ENCODE measurements around the gene PARD3B.

PARD3B gene

GRCh38 chr2:204635478-204635877 lies 90.2 kb downstream of the PARD3B start:
- H3K27ac ChIP-seq (ENCODE audit: low read depth, low read length) = no peak overlapping the region
- H3K36me3 ChIP-seq (ENCODE audit: control insufficient read depth, insufficient read depth, low read length) = no peaks in the 10 kb centered on the region
- no peaks in the 10 kb centered on the region for H3K4me1 ChIP-seq (ENCODE audit: control insufficient read depth, insufficient read depth, low read length)
- H3K4me3 ChIP-seq (ENCODE audit: low read depth, low read length) = no peak overlapping the region
- H3K27me3 ChIP-seq (ENCODE audit: control insufficient read depth, insufficient read depth, low read length) = no peaks in the 10 kb centered on the region
- no peak overlapping the region for H3K9ac ChIP-seq (ENCODE audit: low read depth, low read length)
- H3K9me3 ChIP-seq (ENCODE audit: control insufficient read depth, insufficient read depth, low read length) = no peaks in the 10 kb centered on the region

DNA sequence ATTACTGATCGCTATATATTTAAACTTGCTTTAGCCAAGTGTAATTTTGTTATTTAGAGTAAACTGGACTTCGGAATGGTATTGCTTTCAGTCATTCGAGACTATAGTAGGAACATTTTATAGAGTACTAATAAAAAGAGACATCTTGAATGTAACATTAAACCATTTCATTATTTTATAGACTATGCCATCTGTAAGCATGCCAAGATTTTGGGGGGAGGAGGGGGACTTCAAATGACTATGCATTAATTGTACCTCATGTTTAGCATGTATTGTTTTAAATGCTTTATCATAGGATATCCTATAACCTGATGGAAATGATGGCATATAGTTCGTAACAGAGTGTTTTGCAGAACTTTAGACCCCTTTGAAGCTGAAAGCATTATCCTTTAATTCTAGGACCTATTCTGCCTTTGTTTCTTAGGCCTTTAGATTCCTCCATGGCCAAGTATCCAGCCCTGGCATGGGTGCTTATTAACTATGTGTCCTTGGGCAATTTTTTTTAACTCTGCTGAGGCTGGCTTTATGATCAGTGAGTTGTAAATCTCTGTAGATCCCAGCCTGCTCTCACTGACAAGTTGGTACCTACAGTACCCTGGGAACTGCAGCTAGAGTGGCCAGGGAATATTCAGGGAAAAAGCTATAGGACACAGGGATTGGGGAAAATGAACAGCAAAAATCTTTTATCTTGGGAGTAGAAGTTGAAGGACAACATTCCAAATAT lies 93.4 kb downstream of the PARD3B start:
- Histone ChIP-seq H3K27me3 (ENCODE audit: control insufficient read depth, insufficient read depth, low read length) (no peaks in the 10 kb centered on the region), H3K27ac (ENCODE audit: low read depth, low read length) (no peak overlapping the region), H3K4me1 (ENCODE audit: control insufficient read depth, insufficient read depth, low read length) (no peaks in the 10 kb centered on the region)

DNA sequence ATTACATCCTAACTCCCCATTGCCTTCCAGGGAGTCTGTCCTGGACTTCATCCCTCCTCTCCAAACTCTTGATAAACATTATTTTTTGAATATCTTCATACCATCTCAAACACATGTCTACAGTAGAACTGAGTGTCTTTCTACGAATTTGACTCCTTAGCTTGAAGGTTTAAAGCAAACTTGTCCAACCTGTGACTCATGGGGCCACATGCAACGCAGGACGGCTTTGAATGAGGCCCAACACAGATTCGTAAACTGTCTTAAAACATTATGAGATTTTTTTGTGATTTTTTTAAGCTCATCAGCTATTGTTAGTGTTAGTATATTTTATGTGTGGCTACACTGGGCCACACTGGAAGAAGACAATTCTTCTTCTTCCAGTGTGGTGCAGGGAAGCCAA lies 98.1 kb downstream of the PARD3B start:
- H3K27me3 ChIP-seq (ENCODE audit: control insufficient read depth, insufficient read depth, low read length) = no peaks in the 10 kb centered on the region
- H3K4me3 ChIP-seq (ENCODE audit: low read depth, low read length) = no peak overlapping the region
- no peaks in the 10 kb centered on the region for H3K4me1 ChIP-seq (ENCODE audit: control insufficient read depth, insufficient read depth, low read length)
- H3K9ac ChIP-seq (ENCODE audit: low read depth, low read length) = no peak overlapping the region
- no peak overlapping the region for H3K27ac ChIP-seq (ENCODE audit: low read depth, low read length)
- no peaks in the 10 kb centered on the region for H3K36me3 ChIP-seq (ENCODE audit: control insufficient read depth, insufficient read depth, low read length)
- no peaks in the 10 kb centered on the region for H3K9me3 ChIP-seq (ENCODE audit: control insufficient read depth, insufficient read depth, low read length)

More for the DNA sequence above, 93.4 kb downstream of the PARD3B start:
- H3K9ac ChIP-seq (ENCODE audit: low read depth, low read length) = no peak overlapping the region
- H3K36me3 ChIP-seq (ENCODE audit: control insufficient read depth, insufficient read depth, low read length) = no peaks in the 10 kb centered on the region
- H3K4me3 ChIP-seq (ENCODE audit: low read depth, low read length) = no peak overlapping the region
- no peaks in the 10 kb centered on the region for H3K9me3 ChIP-seq (ENCODE audit: control insufficient read depth, insufficient read depth, low read length)

DNA sequence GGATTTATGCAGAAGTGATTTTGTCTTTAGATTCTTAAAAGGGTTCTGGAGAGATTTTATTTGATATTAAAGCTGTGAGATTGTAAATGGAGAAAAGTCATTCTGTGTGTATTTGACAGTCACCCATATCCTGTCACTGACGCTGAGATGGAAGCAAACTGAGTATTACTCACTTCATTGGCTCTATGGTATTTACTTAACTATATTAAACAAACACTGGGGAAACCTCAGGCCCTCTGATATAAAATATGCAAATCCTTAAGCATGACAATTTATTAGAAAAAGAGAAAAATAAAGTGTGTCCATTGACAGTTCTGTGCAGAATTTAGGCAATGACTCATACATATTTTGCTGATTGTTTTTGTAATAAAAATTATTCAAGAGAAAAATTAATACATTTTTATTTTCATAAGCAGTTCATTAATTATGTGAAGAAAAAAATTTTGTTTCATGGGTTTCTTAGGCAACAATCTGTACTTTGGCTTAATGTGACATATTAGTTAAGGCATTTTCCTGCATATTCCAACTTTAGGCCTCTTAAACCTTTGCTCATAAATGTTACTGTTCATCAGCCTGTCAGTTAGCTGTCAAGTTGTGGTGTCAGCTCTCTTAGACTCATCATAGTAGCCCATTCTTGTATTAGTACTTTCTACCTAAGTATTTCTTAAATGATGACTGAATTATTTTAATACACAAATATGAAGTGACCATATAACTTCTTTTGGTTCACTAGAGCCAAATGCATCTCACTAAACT lies 99.9 kb downstream of the PARD3B start:
- H3K9me3 ChIP-seq (ENCODE audit: control insufficient read depth, insufficient read depth, low read length) = no peaks in the 10 kb centered on the region
- H3K27ac ChIP-seq (ENCODE audit: low read depth, low read length) = no peak overlapping the region
- no peak overlapping the region for H3K4me3 ChIP-seq (ENCODE audit: low read depth, low read length)

DNA sequence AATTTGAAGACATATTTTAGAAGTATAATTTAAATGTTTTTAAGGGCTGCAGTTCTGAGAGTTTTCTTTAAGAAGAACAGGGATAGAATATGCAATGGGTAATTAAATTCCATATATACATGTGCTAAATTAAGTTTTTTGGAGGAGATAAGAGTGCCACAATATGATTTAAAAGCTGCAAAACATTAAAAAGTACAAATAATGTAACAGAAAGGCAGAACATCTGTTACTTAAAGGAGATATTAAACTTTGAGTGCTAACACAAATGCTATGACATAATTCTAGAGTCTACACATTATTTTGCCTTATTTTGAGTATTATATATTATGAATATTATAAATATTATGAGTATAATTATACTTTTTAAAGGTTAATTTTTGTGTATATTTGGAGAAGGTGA lies 102.4 kb downstream of the PARD3B start:
- H3K36me3 ChIP-seq (ENCODE audit: control insufficient read depth, insufficient read depth, low read length) = no peaks in the 10 kb centered on the region
- H3K4me3 ChIP-seq (ENCODE audit: low read depth, low read length) = no peak overlapping the region

More for the DNA sequence above, 99.9 kb downstream of the PARD3B start:
- no peaks in the 10 kb centered on the region for H3K36me3 ChIP-seq (ENCODE audit: control insufficient read depth, insufficient read depth, low read length)
- H3K9ac ChIP-seq (ENCODE audit: low read depth, low read length) = no peak overlapping the region
- H3K27me3 ChIP-seq (ENCODE audit: control insufficient read depth, insufficient read depth, low read length) = no peaks in the 10 kb centered on the region
- no peaks in the 10 kb centered on the region for H3K4me1 ChIP-seq (ENCODE audit: control insufficient read depth, insufficient read depth, low read length)

GRCh38 chr2:204650611-204651010 lies 105.3 kb downstream of the PARD3B start:
- Histone ChIP-seq H3K27ac (ENCODE audit: low read depth, low read length) (no peak overlapping the region), H3K9ac (ENCODE audit: low read depth, low read length) (no peak overlapping the region), H3K9me3 (ENCODE audit: control insufficient read depth, insufficient read depth, low read length) (0 out of 2 replicates have a peak, but pooled peaks cover 5% of the 10 kb centered on the region), H3K4me3 (ENCODE audit: low read depth, low read length) (no peak overlapping the region), H3K27me3 (ENCODE audit: control insufficient read depth, insufficient read depth, low read length) (no peaks in the 10 kb centered on the region), H3K4me1 (ENCODE audit: control insufficient read depth, insufficient read depth, low read length) (no peaks in the 10 kb centered on the region), H3K36me3 (ENCODE audit: control insufficient read depth, insufficient read depth, low read length) (no peaks in the 10 kb centered on the region)

More for the DNA sequence above, 102.4 kb downstream of the PARD3B start:
- 0 out of 2 replicates have a peak, but pooled peaks cover 5% of the 10 kb centered on the region for H3K9me3 ChIP-seq (ENCODE audit: control insufficient read depth, insufficient read depth, low read length)
- no peaks in the 10 kb centered on the region for H3K4me1 ChIP-seq (ENCODE audit: control insufficient read depth, insufficient read depth, low read length)
- H3K27ac ChIP-seq (ENCODE audit: low read depth, low read length) = no peak overlapping the region
- no peak overlapping the region for H3K9ac ChIP-seq (ENCODE audit: low read depth, low read length)
- H3K27me3 ChIP-seq (ENCODE audit: control insufficient read depth, insufficient read depth, low read length) = no peaks in the 10 kb centered on the region

GRCh38 chr2:204652063-204652462 lies 106.8 kb downstream of the PARD3B start:
- Histone ChIP-seq H3K9me3 (ENCODE audit: control insufficient read depth, insufficient read depth, low read length) (0 out of 2 replicates have a peak, but pooled peaks cover 5% of the 10 kb centered on the region), H3K27ac (ENCODE audit: low read depth, low read length) (no peak overlapping the region), H3K4me3 (ENCODE audit: low read depth, low read length) (no peak overlapping the region), H3K9ac (ENCODE audit: low read depth, low read length) (no peak overlapping the region), H3K36me3 (ENCODE audit: control insufficient read depth, insufficient read depth, low read length) (no peaks in the 10 kb centered on the region), H3K27me3 (ENCODE audit: control insufficient read depth, insufficient read depth, low read length) (no peaks in the 10 kb centered on the region), H3K4me1 (ENCODE audit: control insufficient read depth, insufficient read depth, low read length) (no peaks in the 10 kb centered on the region)

- Histone ChIP-seq H3K4me1 (ENCODE audit: control insufficient read depth, insufficient read depth, low read length) (no peaks in the 10 kb centered on the region), H3K27ac (ENCODE audit: low read depth, low read length) (no peak overlapping the region), H3K27me3 (ENCODE audit: control insufficient read depth, insufficient read depth, low read length) (no peaks in the 10 kb centered on the region), H3K9ac (ENCODE audit: low read depth, low read length) (no peak overlapping the region), H3K36me3 (ENCODE audit: control insufficient read depth, insufficient read depth, low read length) (no peaks in the 10 kb centered on the region), H3K4me3 (ENCODE audit: low read depth, low read length) (no peak overlapping the region), H3K9me3 (ENCODE audit: control insufficient read depth, insufficient read depth, low read length) (0 out of 2 replicates have a peak, but pooled peaks cover 5% of the 10 kb centered on the region)
Observed at GRCh38 chr2:204654669-204655068, 109.4 kb downstream of the PARD3B start.

- no peaks in the 10 kb centered on the region for H3K4me1 ChIP-seq (ENCODE audit: control insufficient read depth, insufficient read depth, low read length)
- H3K4me3 ChIP-seq (ENCODE audit: low read depth, low read length) = no peak overlapping the region
- H3K9me3 ChIP-seq (ENCODE audit: control insufficient read depth, insufficient read depth, low read length) = 0 out of 2 replicates have a peak, but pooled peaks cover 5% of the 10 kb centered on the region
- no peaks in the 10 kb centered on the region for H3K27me3 ChIP-seq (ENCODE audit: control insufficient read depth, insufficient read depth, low read length)
- H3K9ac ChIP-seq (ENCODE audit: low read depth, low read length) = no peak overlapping the region
- H3K27ac ChIP-seq (ENCODE audit: low read depth, low read length) = no peak overlapping the region
- H3K36me3 ChIP-seq (ENCODE audit: control insufficient read depth, insufficient read depth, low read length) = no peaks in the 10 kb centered on the region
Observed at GRCh38 chr2:204655101-204655500, 109.8 kb downstream of the PARD3B start.

- Histone ChIP-seq H3K4me3 (ENCODE audit: low read depth, low read length) (no peak overlapping the region), H3K9ac (ENCODE audit: low read depth, low read length) (no peak overlapping the region), H3K27ac (ENCODE audit: low read depth, low read length) (no peak overlapping the region), H3K36me3 (ENCODE audit: control insufficient read depth, insufficient read depth, low read length) (no peaks in the 10 kb centered on the region), H3K27me3 (ENCODE audit: control insufficient read depth, insufficient read depth, low read length) (no peaks in the 10 kb centered on the region), H3K9me3 (ENCODE audit: control insufficient read depth, insufficient read depth, low read length) (0 out of 2 replicates have a peak, but pooled peaks cover 5% of the 10 kb centered on the region), H3K4me1 (ENCODE audit: control insufficient read depth, insufficient read depth, low read length) (no peaks in the 10 kb centered on the region)
Observed at GRCh38 chr2:204655626-204656025, 110.4 kb downstream of the PARD3B start.

- H3K9ac ChIP-seq (ENCODE audit: low read depth, low read length) = no peak overlapping the region
- no peak overlapping the region for H3K27ac ChIP-seq (ENCODE audit: low read depth, low read length)
- no peaks in the 10 kb centered on the region for H3K4me1 ChIP-seq (ENCODE audit: control insufficient read depth, insufficient read depth, low read length)
- no peak overlapping the region for H3K4me3 ChIP-seq (ENCODE audit: low read depth, low read length)
- no peaks in the 10 kb centered on the region for H3K27me3 ChIP-seq (ENCODE audit: control insufficient read depth, insufficient read depth, low read length)
- 0 out of 2 replicates have a peak, but pooled peaks cover 4% of the 10 kb centered on the region for H3K9me3 ChIP-seq (ENCODE audit: control insufficient read depth, insufficient read depth, low read length)
- H3K36me3 ChIP-seq (ENCODE audit: control insufficient read depth, insufficient read depth, low read length) = no peaks in the 10 kb centered on the region
Observed at GRCh38 chr2:204657024-204657423, 111.7 kb downstream of the PARD3B start.

All from HUES48 (cell line).